A673 (cell line): ENCODE results near the gene FOXN3. TPM values are rescaled to one million over a fixed set of nuclear protein-coding genes. Genes with fewer than 3 reads are reported as not detected.

Source experiments
- BruUV-seq: library from RNA; stranded (reverse); fragments of 400-500 nt; replicated peaks from 2 replicates; lab custom pipeline; 2021; lab: Mats Ljungman, UMichigan
- CTCF ChIA-PET: fragments of 300-600 bp; sonication (Branson Sonifier 250); formaldehyde crosslinking; loops from one replicate; lab custom pipeline; 2022; ENCODE audit warnings: antibody characterized with exemption; lab: Charles Lee
- POLR2A ChIA-PET: fragments of 300-600 bp; sonication (Branson Sonifier 250); formaldehyde crosslinking; loops from one replicate; lab custom pipeline; 2022; ENCODE audit warnings: antibody characterized with exemption; ENCODE audit not compliant: low non-redundant PET; lab: Charles Lee
- DNase-seq: peaks from one replicate; pipeline ENCODE4 v3.0.0-alpha.2; 2015; ENCODE audit warnings: low spot score
- H3K27ac ChIP-seq: fragments of 200-600 bp; sonication (generic); 2 replicates; pipeline ENCODE4 v1.5.1; 2016; ENCODE audit warnings: mixed run types, low read depth, mild to moderate bottlenecking, mixed read lengths, antibody characterized with exemption, low read length; ENCODE audit not compliant: poor library complexity, severe bottlenecking
- H3K27me3 ChIP-seq: fragments of 200-600 bp; sonication (generic); replicated peaks from 2 replicates; pipeline ENCODE4 v1.6.1; 2017; ENCODE audit warnings: mixed run types, low read depth, mild to moderate bottlenecking, mixed read lengths, antibody characterized with exemption, low read length; ENCODE audit not compliant: insufficient read depth, poor library complexity
- H3K36me3 ChIP-seq: fragments of 200-600 bp; sonication (generic); 2 replicates; pipeline ENCODE4 v1.6.1; 2016; ENCODE audit warnings: mixed run types, mild to moderate bottlenecking, mixed read lengths, antibody characterized with exemption, low read length; ENCODE audit not compliant: insufficient read depth, poor library complexity, severe bottlenecking
- H3K4me1 ChIP-seq: fragments of 200-600 bp; sonication (generic); 2 replicates; pipeline ENCODE4 v1.6.1; 2017; ENCODE audit warnings: mixed run types, mild to moderate bottlenecking, mixed read lengths, antibody characterized with exemption, low read length; ENCODE audit not compliant: insufficient read depth, poor library complexity, severe bottlenecking
- H3K4me3 ChIP-seq: fragments of 200-600 bp; sonication (generic); 2 replicates; pipeline ENCODE4 v1.5.1; 2016; ENCODE audit warnings: low read depth, mixed run types, mild to moderate bottlenecking, mixed read lengths, low read length; ENCODE audit not compliant: poor library complexity, severe bottlenecking
- H3K9me3 ChIP-seq: fragments of 200-600 bp; sonication (generic); 2 replicates; pipeline ENCODE4 v1.6.1; 2016; ENCODE audit warnings: mixed run types, low read depth, mild to moderate bottlenecking, mixed read lengths, antibody characterized with exemption, low read length; ENCODE audit not compliant: poor library complexity, severe bottlenecking
- EZH2 ChIP-seq: fragments of 200-600 bp; sonication (generic); IDR thresholded peaks from 2 replicates; pipeline ENCODE4 v1.6.1; 2017; ENCODE audit warnings: borderline replicate concordance, low read depth, mild to moderate bottlenecking, mixed read lengths, antibody characterized with exemption, low read length; ENCODE audit not compliant: poor library complexity, severe bottlenecking
- intact Hi-C: fragments of 100-400 bp; cut with micrococcal nuclease; formaldehyde crosslinking; loops from one replicate; pipeline ENCODE4 v1.10.0; 2022; ENCODE audit not compliant: unreplicated experiment
- total RNA-seq: library from RNA; stranded (reverse); gene quantifications from 2 replicates; pipeline ENCODE4 v1.2.3, GENCODE V29; 2021
- TF ChIP-seq, protein P1 (sequence below): fragments of 300-800, 200-600 bp; sonication (generic); conservative IDR thresholded peaks from 2 replicates; pipeline ENCODE4 v1.5.1; 2017; ENCODE audit warnings: low read depth, mild to moderate bottlenecking, antibody characterized with exemption, low read length, moderate library complexity, mixed read lengths

Gene FOXN3
- total RNA-seq, 1 experiment from 2014 or later, result 15.3 TPM

DNA sequence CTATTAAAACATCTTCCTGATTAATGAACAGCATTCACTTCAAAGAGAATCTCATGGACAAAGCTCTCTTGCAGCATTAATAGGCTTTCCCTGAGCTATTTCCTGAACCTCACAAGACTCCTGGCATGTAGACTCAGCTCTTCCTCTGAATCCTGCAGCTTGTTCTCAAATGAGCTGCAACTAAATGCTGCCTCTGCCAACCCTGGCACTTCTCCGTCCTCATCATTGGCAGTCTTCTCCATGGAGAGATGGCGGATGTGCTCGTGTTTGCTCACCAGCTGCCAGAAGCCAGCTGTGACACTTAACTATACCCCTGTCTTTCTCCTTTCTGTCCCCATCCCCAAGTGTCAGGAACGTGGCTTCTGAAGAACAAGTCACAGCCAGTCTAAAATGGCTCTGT lies 232.1 kb downstream of the FOXN3 start:
- CTCF ChIA-PET, result no interaction called here
- no peak for DNase-seq
- H3K36me3 ChIP-seq, result no peaks in the 10 kb centered on the region
- no TSS peak for BruUV-seq
- intact Hi-C loops, result no loop called here
- POLR2A ChIA-PET, result no interaction called here
- H3K9me3 ChIP-seq, result no peaks in the 10 kb centered on the region
- H3K27me3 ChIP-seq, result no peaks in the 10 kb centered on the region
- H3K4me3 ChIP-seq, result no peak overlapping the region
- TF ChIP-seq, protein P1, sequence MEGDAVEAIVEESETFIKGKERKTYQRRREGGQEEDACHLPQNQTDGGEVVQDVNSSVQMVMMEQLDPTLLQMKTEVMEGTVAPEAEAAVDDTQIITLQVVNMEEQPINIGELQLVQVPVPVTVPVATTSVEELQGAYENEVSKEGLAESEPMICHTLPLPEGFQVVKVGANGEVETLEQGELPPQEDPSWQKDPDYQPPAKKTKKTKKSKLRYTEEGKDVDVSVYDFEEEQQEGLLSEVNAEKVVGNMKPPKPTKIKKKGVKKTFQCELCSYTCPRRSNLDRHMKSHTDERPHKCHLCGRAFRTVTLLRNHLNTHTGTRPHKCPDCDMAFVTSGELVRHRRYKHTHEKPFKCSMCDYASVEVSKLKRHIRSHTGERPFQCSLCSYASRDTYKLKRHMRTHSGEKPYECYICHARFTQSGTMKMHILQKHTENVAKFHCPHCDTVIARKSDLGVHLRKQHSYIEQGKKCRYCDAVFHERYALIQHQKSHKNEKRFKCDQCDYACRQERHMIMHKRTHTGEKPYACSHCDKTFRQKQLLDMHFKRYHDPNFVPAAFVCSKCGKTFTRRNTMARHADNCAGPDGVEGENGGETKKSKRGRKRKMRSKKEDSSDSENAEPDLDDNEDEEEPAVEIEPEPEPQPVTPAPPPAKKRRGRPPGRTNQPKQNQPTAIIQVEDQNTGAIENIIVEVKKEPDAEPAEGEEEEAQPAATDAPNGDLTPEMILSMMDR, result no peak
- TF ChIP-seq EZH2, result no peak
- no peaks in the 10 kb centered on the region for H3K4me1 ChIP-seq
- H3K27ac ChIP-seq, result no peak overlapping the region

- intact Hi-C loops, result no loop called here
- H3K36me3 ChIP-seq, result no peaks in the 10 kb centered on the region
- no TSS peak for BruUV-seq
- H3K27ac ChIP-seq, result no peak overlapping the region
- ChIA-PET POLR2A (no interaction called here), CTCF (no interaction called here)
- H3K4me3 ChIP-seq, result no peak overlapping the region
- no peak for TF ChIP-seq EZH2
- TF ChIP-seq, protein P1, result no peak
- no peaks in the 10 kb centered on the region for H3K9me3 ChIP-seq
- H3K27me3 ChIP-seq, result no peaks in the 10 kb centered on the region
- no peaks in the 10 kb centered on the region for H3K4me1 ChIP-seq
- DNase-seq, result no peak
Observed at GRCh38 chr14:89182326-89182725, 234.7 kb downstream of the FOXN3 start.

DNA sequence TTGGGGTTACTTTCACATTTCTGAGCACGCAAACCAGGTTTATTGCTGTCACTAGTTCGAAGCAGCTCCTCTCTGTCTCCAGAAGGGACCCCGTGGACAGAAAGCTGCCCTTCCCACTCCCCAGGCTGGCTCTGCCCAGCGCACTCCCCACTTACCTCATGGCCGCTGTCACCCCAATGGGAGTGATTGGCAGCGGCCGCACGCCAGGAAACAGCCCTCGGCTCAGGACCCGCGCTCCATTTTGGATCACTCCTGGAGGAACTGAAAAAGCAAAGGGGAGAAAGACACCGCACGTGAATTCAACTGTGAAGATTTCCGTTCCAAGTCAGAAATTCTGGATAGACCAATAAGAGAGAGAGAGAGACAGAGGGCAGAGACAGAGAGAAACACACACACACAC lies 236.5 kb downstream of the FOXN3 start:
- H3K4me1 ChIP-seq, result no peaks in the 10 kb centered on the region
- POLR2A ChIA-PET, result no interaction called here
- no peak overlapping the region for H3K4me3 ChIP-seq
- H3K9me3 ChIP-seq, result no peaks in the 10 kb centered on the region
- no peak for DNase-seq
- no TSS peak for BruUV-seq
- no peak overlapping the region for H3K27ac ChIP-seq
- intact Hi-C loops, result no loop called here
- no peaks in the 10 kb centered on the region for H3K27me3 ChIP-seq
- TF ChIP-seq, protein P1, result no peak
- no peak for TF ChIP-seq EZH2
- H3K36me3 ChIP-seq, result no peaks in the 10 kb centered on the region
- CTCF ChIA-PET, result no interaction called here
